SU-DHL-6 (cell line): Measurements from ENCODE around the gene NEGR1.

Source experiments
- H2AFZ ChIP-seq: fragments of 200-600 bp; sonication (generic); 2 replicates; pipeline ENCODE4 v1.6.1; 2014; ENCODE audit warnings: low read depth, mild to moderate bottlenecking, moderate library complexity, mixed read lengths, antibody characterized with exemption, low read length; ENCODE audit not compliant: severe bottlenecking
- H3F3A ChIP-seq: fragments of 200-600 bp; shearing (Covaris generic); 2 replicates; pipeline ENCODE4 v1.6.0; 2016; ENCODE audit warnings: antibody characterized with exemption, mild to moderate bottlenecking; ENCODE audit not compliant: insufficient read depth
- H3K27ac ChIP-seq: fragments of 200-600 bp; sonication (generic); 2 replicates; pipeline ENCODE4 v1.5.1; 2016; ENCODE audit warnings: low read depth, mild to moderate bottlenecking, low read length, moderate library complexity, mixed read lengths
- H3K27me3 ChIP-seq: fragments of 200-600 bp; sonication (generic), shearing (Covaris generic); 2 replicates; pipeline ENCODE4 v1.6.0; 2014; ENCODE audit warnings: mild to moderate bottlenecking, low read length
- H3K36me3 ChIP-seq: fragments of 200-600 bp; sonication (generic); 2 replicates; pipeline ENCODE4 v1.6.1; 2014; ENCODE audit warnings: mild to moderate bottlenecking, low read length, mixed read lengths
- H3K4me2 ChIP-seq: fragments of 300-600, 200-600 bp; shearing (Covaris generic), sonication (generic); 2 replicates; pipeline ENCODE4 v1.6.0; 2014; ENCODE audit warnings: low read length, low read depth, mild to moderate bottlenecking; ENCODE audit not compliant: poor library complexity, severe bottlenecking
- H3K4me3 ChIP-seq: fragments of 200-600 bp; sonication (generic); 2 replicates; pipeline ENCODE4 v1.5.1; 2014; ENCODE audit warnings: antibody characterized with exemption, low read length, mild to moderate bottlenecking, mixed read lengths; ENCODE audit not compliant: insufficient read depth, poor library complexity, severe bottlenecking
- H3K79me2 ChIP-seq: fragments of 200-600 bp; sonication (generic); 2 replicates; pipeline ENCODE4 v1.6.1; 2014; ENCODE audit warnings: mild to moderate bottlenecking, low read length, moderate library complexity; ENCODE audit not compliant: insufficient read depth
- H3K9ac ChIP-seq: fragments of 200-600 bp; sonication (generic); 2 replicates; pipeline ENCODE4 v1.7.0; 2014; ENCODE audit warnings: mild to moderate bottlenecking, low read length
- H3K9me2 ChIP-seq: fragments of 200-600 bp; sonication (generic); replicated peaks from 2 replicates; pipeline ENCODE4 v1.6.1; 2014; ENCODE audit warnings: low read length; ENCODE audit not compliant: insufficient read depth
- H3K9me3 ChIP-seq: fragments of 200-600 bp; sonication (generic); 2 replicates; pipeline ENCODE4 v1.6.1; 2014; ENCODE audit warnings: low read length, mixed read lengths; ENCODE audit not compliant: insufficient read depth
- H4K20me1 ChIP-seq: fragments of 200-600 bp; sonication (generic); 2 replicates; pipeline ENCODE4 v1.6.1; 2014; ENCODE audit warnings: low read depth, mild to moderate bottlenecking, antibody characterized with exemption, low read length, moderate library complexity, mixed read lengths
- EZH2phosphoT487 ChIP-seq: fragments of 200-600 bp; sonication (generic), shearing (Covaris generic); conservative IDR thresholded peaks from 2 replicates; pipeline ENCODE4 v1.6.1; 2018; ENCODE audit warnings: mild to moderate bottlenecking, antibody characterized with exemption, low read length, moderate library complexity, mixed read lengths
- TF ChIP-seq, protein P1 (sequence below): fragments of 200-600 bp; sonication (generic); IDR thresholded peaks from one replicate; pipeline ENCODE4 v1.5.1; 2017; ENCODE audit warnings: antibody characterized with exemption, mild to moderate bottlenecking, low read length, moderate library complexity; ENCODE audit not compliant: insufficient read depth, poor library complexity, severe bottlenecking

NEGR1 gene

DNA sequence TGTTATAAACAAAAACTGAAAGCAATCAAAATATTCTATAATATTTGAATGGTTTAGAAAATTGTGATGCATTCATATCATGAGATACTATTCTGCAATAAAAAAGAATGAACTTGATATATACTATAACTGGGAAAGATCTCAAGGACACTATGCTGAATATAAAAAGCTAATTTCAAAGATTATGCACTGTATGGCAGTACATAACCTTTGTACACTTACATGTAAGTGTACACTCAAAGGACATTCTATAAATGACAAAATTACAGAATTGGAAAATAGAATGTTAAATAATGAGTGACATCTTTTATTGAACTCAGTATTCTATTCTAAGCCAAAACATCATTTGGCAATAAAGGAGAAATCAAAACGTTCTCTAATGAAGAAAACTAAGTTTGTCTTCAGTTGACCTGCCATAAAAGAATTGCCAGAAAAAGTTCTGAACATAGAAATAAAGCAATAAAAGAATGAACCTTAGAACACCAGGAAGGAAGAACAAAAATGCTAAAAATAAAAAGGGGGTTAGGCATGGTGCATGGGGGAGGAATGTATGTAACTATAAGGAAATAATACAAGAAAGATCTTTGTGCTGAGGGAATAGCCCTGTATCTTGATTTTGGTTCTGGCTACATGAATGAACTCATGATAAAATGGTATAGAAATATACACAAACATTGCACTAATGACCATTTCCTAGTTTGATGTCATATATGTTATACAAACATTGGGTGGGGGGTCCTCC is 519.7 kb downstream of the NEGR1 start:
- no peaks in the 10 kb centered on the region for H4K20me1 ChIP-seq
- H2AFZ ChIP-seq = no peak overlapping the region
- H3K9me2 ChIP-seq = no peaks in the 10 kb centered on the region
- H3K79me2 ChIP-seq = no peaks in the 10 kb centered on the region
- no peak overlapping the region for H3K27ac ChIP-seq
- H3K27me3 ChIP-seq = no peaks in the 10 kb centered on the region
- no peak overlapping the region for H3K9ac ChIP-seq
- H3K4me3 ChIP-seq = no peak overlapping the region
- H3K9me3 ChIP-seq = no peaks in the 10 kb centered on the region
- TF ChIP-seq, protein P1, sequence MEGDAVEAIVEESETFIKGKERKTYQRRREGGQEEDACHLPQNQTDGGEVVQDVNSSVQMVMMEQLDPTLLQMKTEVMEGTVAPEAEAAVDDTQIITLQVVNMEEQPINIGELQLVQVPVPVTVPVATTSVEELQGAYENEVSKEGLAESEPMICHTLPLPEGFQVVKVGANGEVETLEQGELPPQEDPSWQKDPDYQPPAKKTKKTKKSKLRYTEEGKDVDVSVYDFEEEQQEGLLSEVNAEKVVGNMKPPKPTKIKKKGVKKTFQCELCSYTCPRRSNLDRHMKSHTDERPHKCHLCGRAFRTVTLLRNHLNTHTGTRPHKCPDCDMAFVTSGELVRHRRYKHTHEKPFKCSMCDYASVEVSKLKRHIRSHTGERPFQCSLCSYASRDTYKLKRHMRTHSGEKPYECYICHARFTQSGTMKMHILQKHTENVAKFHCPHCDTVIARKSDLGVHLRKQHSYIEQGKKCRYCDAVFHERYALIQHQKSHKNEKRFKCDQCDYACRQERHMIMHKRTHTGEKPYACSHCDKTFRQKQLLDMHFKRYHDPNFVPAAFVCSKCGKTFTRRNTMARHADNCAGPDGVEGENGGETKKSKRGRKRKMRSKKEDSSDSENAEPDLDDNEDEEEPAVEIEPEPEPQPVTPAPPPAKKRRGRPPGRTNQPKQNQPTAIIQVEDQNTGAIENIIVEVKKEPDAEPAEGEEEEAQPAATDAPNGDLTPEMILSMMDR = no peak
- TF ChIP-seq EZH2phosphoT487 = no peak
- no peaks in the 10 kb centered on the region for H3K36me3 ChIP-seq
- no peak overlapping the region for H3K4me2 ChIP-seq
- no peaks in the 10 kb centered on the region for H3F3A ChIP-seq

DNA sequence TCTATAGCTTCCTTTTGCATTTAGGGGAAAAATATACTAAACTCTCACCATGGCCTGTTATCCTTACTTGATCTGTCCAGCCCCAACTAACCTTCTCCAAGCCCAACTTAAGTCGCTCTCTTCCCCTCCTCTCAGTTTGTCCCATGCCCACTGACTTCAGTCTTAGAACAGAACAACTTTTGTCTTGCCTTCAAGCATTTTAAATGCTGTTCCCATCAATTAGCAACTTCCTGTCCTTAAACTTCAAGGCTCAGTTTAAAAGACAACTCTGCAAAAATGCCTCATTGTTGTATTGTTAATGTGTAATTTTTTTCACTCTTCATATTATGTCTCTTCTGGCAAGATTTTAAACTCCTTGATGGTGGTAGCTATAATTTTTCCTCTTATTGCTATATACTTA is 526.9 kb downstream of the NEGR1 start:
- TF ChIP-seq EZH2phosphoT487 = no peak
- TF ChIP-seq, protein P1 = no peak
- Histone ChIP-seq H3K9me3 (no peaks in the 10 kb centered on the region), H4K20me1 (no peaks in the 10 kb centered on the region), H3K36me3 (no peaks in the 10 kb centered on the region), H3K27me3 (no peaks in the 10 kb centered on the region), H3K79me2 (no peaks in the 10 kb centered on the region), H3F3A (no peaks in the 10 kb centered on the region), H2AFZ (no peak overlapping the region), H3K9ac (no peak overlapping the region), H3K4me3 (no peak overlapping the region), H3K4me2 (no peak overlapping the region), H3K9me2 (no peaks in the 10 kb centered on the region), H3K27ac (no peak overlapping the region)

DNA sequence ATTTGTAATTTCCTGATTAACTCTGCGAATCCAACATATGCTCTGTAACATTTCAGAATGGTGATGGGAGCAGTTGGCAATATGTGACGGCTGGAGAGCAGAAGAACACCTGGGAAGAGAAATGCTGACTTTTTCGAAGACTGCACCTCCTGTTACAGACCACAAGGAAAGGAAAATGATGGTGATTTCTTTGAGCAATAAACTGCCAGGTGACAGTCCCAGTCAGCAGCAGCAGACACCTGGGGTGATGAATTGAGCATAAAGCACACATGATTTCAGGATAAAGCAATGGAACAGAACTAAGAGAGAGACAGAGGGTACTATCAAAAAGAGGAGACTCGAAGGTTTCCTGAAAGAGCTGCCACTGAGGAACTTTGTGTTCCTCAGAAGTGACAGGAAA is 528.6 kb downstream of the NEGR1 start:
- no peak overlapping the region for H3K4me2 ChIP-seq
- H3K79me2 ChIP-seq = no peaks in the 10 kb centered on the region
- H3K36me3 ChIP-seq = no peaks in the 10 kb centered on the region
- no peak overlapping the region for H3K9ac ChIP-seq
- no peak overlapping the region for H3K4me3 ChIP-seq
- H3K9me2 ChIP-seq = no peaks in the 10 kb centered on the region
- no peaks in the 10 kb centered on the region for H4K20me1 ChIP-seq
- H3K27ac ChIP-seq = no peak overlapping the region
- no peaks in the 10 kb centered on the region for H3K27me3 ChIP-seq
- TF ChIP-seq EZH2phosphoT487 = no peak
- H3K9me3 ChIP-seq = no peaks in the 10 kb centered on the region
- no peak overlapping the region for H2AFZ ChIP-seq
- no peaks in the 10 kb centered on the region for H3F3A ChIP-seq

DNA sequence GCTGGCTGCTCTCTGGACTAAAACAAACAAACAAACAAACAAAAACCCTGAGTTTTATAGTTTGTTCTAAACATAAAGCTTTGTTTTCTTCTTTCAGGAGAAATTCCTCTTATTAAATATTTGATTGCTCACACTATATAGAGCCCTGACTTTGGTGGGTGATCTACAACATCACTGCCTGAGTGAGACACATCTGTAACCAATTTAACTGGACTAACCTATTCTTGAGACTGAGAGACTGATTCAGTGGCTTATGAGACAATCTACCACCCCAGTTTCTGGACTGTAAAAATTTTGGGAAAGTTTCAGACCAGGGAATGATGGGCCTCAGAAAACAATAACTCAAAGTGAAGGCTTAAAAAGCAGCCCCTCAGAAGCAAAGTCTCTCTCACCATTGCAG is 537.0 kb downstream of the NEGR1 start:
- Histone ChIP-seq H3K9me2 (no peaks in the 10 kb centered on the region), H3K27me3 (no peaks in the 10 kb centered on the region), H2AFZ (no peak overlapping the region), H3K9me3 (no peaks in the 10 kb centered on the region), H4K20me1 (no peaks in the 10 kb centered on the region), H3K9ac (no peak overlapping the region), H3K79me2 (no peaks in the 10 kb centered on the region), H3K4me2 (no peak overlapping the region), H3F3A (no peaks in the 10 kb centered on the region), H3K36me3 (no peaks in the 10 kb centered on the region), H3K27ac (no peak overlapping the region), H3K4me3 (no peak overlapping the region)
- TF ChIP-seq, protein P1 = no peak
- no peak for TF ChIP-seq EZH2phosphoT487
